Fibroblast of lung (primary cell): ENCODE data around the gene AQP11. TPM values are rescaled to one million over a fixed set of nuclear protein-coding genes. Genes with fewer than 3 reads are reported as not detected.

Source experiments
- DNase-seq, 2 donors: peaks; one replicate each; pipeline versions ENCODE4 v3.0.0 to v3.0.0-alpha.2; 2010; ENCODE audit warnings: low read depth in 2 of 2
- H2AFZ ChIP-seq: 2 replicates; pipeline ENCODE4 v1.5.1; 2012; ENCODE audit warnings: low read length, control low read depth, inconsistent platforms
- H3K27ac ChIP-seq: 2 replicates; pipeline ENCODE4 v1.5.1; 2011; ENCODE audit warnings: low read length, control low read depth; ENCODE audit not compliant: insufficient read depth
- H3K27me3 ChIP-seq: 2 replicates; pipeline ENCODE4 v1.5.1; 2011; ENCODE audit warnings: mild to moderate bottlenecking, low read length; ENCODE audit not compliant: control insufficient read depth, insufficient read depth
- H3K36me3 ChIP-seq: 2 replicates; pipeline ENCODE4 v1.5.1; 2011; ENCODE audit warnings: low read length; ENCODE audit not compliant: control insufficient read depth, insufficient read depth
- H3K4me1 ChIP-seq: 2 replicates; pipeline ENCODE4 v1.5.1; 2011; ENCODE audit warnings: low read length; ENCODE audit not compliant: control insufficient read depth, insufficient read depth; ENCODE audit errors: extremely low read depth
- H3K4me2 ChIP-seq: 2 replicates; pipeline ENCODE4 v1.5.1; 2011; ENCODE audit warnings: low read length, control low read depth; ENCODE audit not compliant: insufficient read depth; ENCODE audit errors: extremely low read depth
- H3K4me3 ChIP-seq, 4 experiments: fragments of 200-600 bp in 1 of 4; sonication (generic) in 1 of 4; replicated peaks in 1 of 4; 2 replicates each; pipeline ENCODE4 v1.5.1; 2011 to 2016; ENCODE audit warnings: low read length in 4 of 4, low read depth in 3 of 4, mild to moderate bottlenecking in 3 of 4, control low read depth in 2 of 4, inconsistent platforms in 1 of 4, mixed read lengths in 1 of 4; ENCODE audit not compliant: insufficient read depth in 1 of 4; ENCODE audit errors: control extremely low read depth in 1 of 4
- H3K79me2 ChIP-seq: 2 replicates; pipeline ENCODE4 v1.5.1; 2012; ENCODE audit warnings: mild to moderate bottlenecking, low read length, inconsistent platforms; ENCODE audit not compliant: control insufficient read depth, insufficient read depth
- H3K9ac ChIP-seq: 2 replicates; pipeline ENCODE4 v1.5.1; 2011; ENCODE audit warnings: mild to moderate bottlenecking, low read length, control low read depth; ENCODE audit not compliant: insufficient read depth
- H3K9me3 ChIP-seq: 2 replicates; pipeline ENCODE4 v1.5.1; 2012; ENCODE audit warnings: low read depth, low read length; ENCODE audit not compliant: control insufficient read depth, insufficient read depth
- H4K20me1 ChIP-seq: 2 replicates; pipeline ENCODE4 v1.5.1; 2011; ENCODE audit warnings: low read length; ENCODE audit not compliant: control insufficient read depth, insufficient read depth; ENCODE audit errors: extremely low read depth
- CTCF ChIP-seq, 2 donors: IDR thresholded peaks in 1 of 2; conservative IDR thresholded peaks in 1 of 2; 1 replicate in 1 of 2; 2 replicates in 1 of 2; pipeline ENCODE4 v1.5.1; 2011 to 2012; ENCODE audit warnings: low read length in 2 of 2, control low read depth in 1 of 2, inconsistent platforms in 1 of 2, low read depth in 1 of 2, mild to moderate bottlenecking in 1 of 2
- EZH2 ChIP-seq: IDR thresholded peaks from 2 replicates; pipeline ENCODE4 v1.5.1; 2012; ENCODE audit warnings: low read length, control low read depth, mild to moderate bottlenecking; ENCODE audit errors: missing control alignments
- polyA minus RNA-seq: library from RNA; depleted of rRNA, polyadenylated mRNA; stranded (reverse); fragments of >200 nt; gene quantifications from 2 replicates; pipeline ENCODE4 v1.2.3, GENCODE V29; 2011; ENCODE audit warnings: low replicate concordance
- polyA plus RNA-seq, 2 donors: library from polyadenylated mRNA; depleted of rRNA in 1 of 2; stranded (reverse) in 1 of 2; unstranded in 1 of 2; fragments of >200 nt; gene quantifications; 2 replicates each; pipeline ENCODE4 v1.2.1, GENCODE V29; 2011 to 2012; ENCODE audit warnings: missing spikeins in 1 of 2
- total RNA-seq: library from RNA; depleted of rRNA; stranded (reverse); fragments of >200 nt; gene quantifications from 2 replicates; pipeline ENCODE4 v1.2.1, GENCODE V29; 2014

The AQP11 gene, protein sequence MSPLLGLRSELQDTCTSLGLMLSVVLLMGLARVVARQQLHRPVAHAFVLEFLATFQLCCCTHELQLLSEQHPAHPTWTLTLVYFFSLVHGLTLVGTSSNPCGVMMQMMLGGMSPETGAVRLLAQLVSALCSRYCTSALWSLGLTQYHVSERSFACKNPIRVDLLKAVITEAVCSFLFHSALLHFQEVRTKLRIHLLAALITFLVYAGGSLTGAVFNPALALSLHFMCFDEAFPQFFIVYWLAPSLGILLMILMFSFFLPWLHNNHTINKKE
- total RNA-seq (7.4 and 11.2 TPM in 2 replicates), polyA plus RNA-seq (1.3 and 1.6 TPM in 2 replicates), polyA minus RNA-seq (2.6 and 2.7 TPM in 2 replicates)
- 1.4 and 2.3 TPM in 2 replicates for polyA plus RNA-seq (2012)

DNA sequence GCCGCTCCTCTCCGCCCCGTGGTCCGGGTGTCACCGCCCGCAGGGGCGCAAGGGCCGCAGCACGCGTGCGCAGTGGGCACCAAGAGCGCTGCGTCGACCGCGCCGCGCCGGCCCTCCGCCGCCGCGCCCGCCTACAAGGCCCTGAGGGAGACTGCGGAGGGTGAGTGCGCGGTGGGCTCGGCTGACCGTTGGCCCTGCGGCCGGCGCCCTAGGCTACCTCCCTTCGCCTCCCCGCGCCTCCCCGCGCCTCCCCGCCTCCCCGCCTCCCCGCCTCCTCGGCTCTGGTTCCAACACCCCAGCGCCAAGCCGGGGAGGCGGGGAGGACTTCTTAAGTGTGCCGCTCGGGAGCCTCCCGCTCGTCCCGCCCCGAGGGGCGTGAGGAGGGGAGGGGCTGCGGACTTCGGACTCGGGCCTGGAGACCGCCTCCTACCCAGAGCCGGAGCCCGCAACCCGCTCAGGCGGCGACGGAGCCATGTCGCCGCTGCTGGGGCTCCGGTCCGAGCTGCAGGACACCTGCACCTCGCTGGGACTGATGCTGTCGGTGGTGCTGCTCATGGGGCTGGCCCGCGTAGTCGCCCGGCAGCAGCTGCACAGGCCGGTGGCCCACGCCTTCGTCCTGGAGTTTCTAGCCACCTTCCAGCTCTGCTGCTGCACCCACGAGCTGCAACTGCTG is at the start of gene AQP11:
TSS of gene AQP11 (plus strand) at position 433 of the 673 bp plus-strand sequence. CDS start at position 473, 40 bp downstream.
- H2AFZ ChIP-seq, result peak within 1 kb of the TSS; percentile 87
- peak within 1 kb of the TSS; percentile 40 to 81 (median 78) for H3K4me3 ChIP-seq
- H3K4me1 ChIP-seq, result peaks cover 4% of the 10 kb centered on the region
- H4K20me1 ChIP-seq, result no peaks in the 10 kb centered on the region
- DNase-seq, result peak; percentile 84 to 89
- H3K36me3 ChIP-seq, result no peaks in the 10 kb centered on the region
- no peaks in the 10 kb centered on the region for H3K79me2 ChIP-seq
- H3K27ac ChIP-seq, result peak within 1 kb of the TSS; percentile 31
- H3K27me3 ChIP-seq, result no peaks in the 10 kb centered on the region
- H3K4me2 ChIP-seq, result peak within 1 kb of the TSS; percentile 100
- H3K9me3 ChIP-seq, result no peaks in the 10 kb centered on the region
- no peak for TF ChIP-seq EZH2
- no peak for TF ChIP-seq CTCF (conservative IDR thresholded peaks at IDR 0.05 in 1 of 2, IDR thresholded peaks at IDR 0.05 in 1 of 2; ENCODE audit: low read depth in 1 of 2, low read length in 2 of 2)
- H3K9ac ChIP-seq, result peak within 1 kb of the TSS; percentile 60

- Histone ChIP-seq H3K36me3 (no peaks in the 10 kb centered on the region), H3K4me3 (no peak overlapping the region), H3K9me3 (no peaks in the 10 kb centered on the region), H2AFZ (no peak overlapping the region), H3K27ac (no peak overlapping the region), H3K4me1 (no peaks in the 10 kb centered on the region), H3K9ac (no peak overlapping the region), H3K79me2 (no peaks in the 10 kb centered on the region), H4K20me1 (no peaks in the 10 kb centered on the region), H3K4me2 (peak overlapping the region; percentile 51), H3K27me3 (no peaks in the 10 kb centered on the region)
- TF ChIP-seq EZH2 (no peak), CTCF (conservative IDR thresholded peaks at IDR 0.05 in 1 of 2, IDR thresholded peaks at IDR 0.05 in 1 of 2; ENCODE audit: low read depth in 1 of 2, low read length in 2 of 2) (no peak)
- peak; percentile 36 to 76 for DNase-seq
These were observed 47.5 kb upstream of the AQP11 start for GRCh38 chr11:77542296-77542695.

DNA sequence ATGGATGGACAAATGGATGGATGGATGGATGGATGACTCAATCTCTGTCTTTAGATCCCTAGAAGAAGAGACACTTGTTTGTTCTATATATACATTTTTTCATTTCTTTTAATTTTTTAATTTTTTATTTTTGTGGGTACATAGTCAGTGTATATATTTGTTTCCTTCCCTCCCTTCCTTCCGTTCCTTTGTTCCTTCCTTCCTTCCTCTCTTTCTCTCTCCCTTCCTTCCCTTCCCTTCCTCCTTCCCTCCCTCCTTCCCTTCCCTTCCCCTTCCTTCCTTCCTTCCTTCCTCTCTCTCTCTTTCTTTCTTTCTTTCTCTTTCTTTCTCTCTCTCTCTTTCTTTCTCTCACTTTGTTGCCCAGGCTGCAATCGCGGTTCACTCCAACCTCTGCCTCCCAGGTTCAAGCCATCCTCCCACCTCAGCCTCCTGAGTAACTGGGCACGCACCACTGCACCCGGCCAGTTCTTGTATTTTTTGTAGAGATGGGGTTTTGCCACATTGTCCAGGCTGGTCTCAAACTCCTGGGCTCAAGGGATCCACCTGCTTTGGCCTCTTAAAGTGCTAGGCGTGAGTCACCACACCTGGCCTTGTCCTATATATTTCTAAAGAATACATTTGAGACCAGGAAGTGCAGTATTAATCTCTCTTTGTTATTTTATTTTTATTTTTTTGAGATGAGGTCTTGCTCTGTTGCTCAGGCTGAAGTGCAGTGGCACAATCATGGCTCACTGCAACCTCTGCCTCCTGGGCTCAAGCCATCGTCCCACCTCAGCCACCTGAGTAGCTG is 42.5 kb upstream of the AQP11 start:
- no peaks in the 10 kb centered on the region for H3K4me1 ChIP-seq
- TF ChIP-seq EZH2 (no peak), CTCF (conservative IDR thresholded peaks at IDR 0.05 in 1 of 2, IDR thresholded peaks at IDR 0.05 in 1 of 2; ENCODE audit: low read depth in 1 of 2, low read length in 2 of 2) (no peak)
- H3K4me2 ChIP-seq, result no peak overlapping the region

More for the DNA sequence above, 42.5 kb upstream of the AQP11 start:
- Histone ChIP-seq H3K27ac (no peak overlapping the region), H4K20me1 (no peaks in the 10 kb centered on the region), H2AFZ (no peak overlapping the region), H3K4me3 (no peak overlapping the region), H3K9me3 (no peaks in the 10 kb centered on the region), H3K36me3 (no peaks in the 10 kb centered on the region), H3K79me2 (no peaks in the 10 kb centered on the region), H3K27me3 (no peaks in the 10 kb centered on the region), H3K9ac (no peak overlapping the region)
- DNase-seq, result no peak
